K562 (cell line): ENCODE results near the gene PLA2G4D. TPM values are rescaled to one million over a fixed set of nuclear protein-coding genes. Genes with fewer than 3 reads are reported as not detected.

Experiments used
- CBX5 ChIP-seq: IDR thresholded peaks from 2 replicates; pipeline ENCODE4 v1.6.1; 2014; ENCODE audit warnings: low read depth, borderline replicate concordance
- DMBX1 ChIP-seq: fragments of 250-450 bp; sonication (Bioruptor Pico); IDR thresholded peaks from 2 replicates; pipeline ENCODE4 v1.8.0; 2022; ENCODE audit warnings: inconsistent platforms, mild to moderate bottlenecking, moderate library complexity, borderline replicate concordance
- MED1 ChIP-seq: sonication (generic); formaldehyde crosslinking; IDR thresholded peaks from 2 replicates; pipeline ENCODE4 v1.8.1; 2023; ENCODE audit warnings: missing genetic modification reagents, borderline replicate concordance
- SAFB ChIP-seq: fragments of 200-400 bp; formaldehyde crosslinking; IDR thresholded peaks from 2 replicates; pipeline ENCODE4 v1.6.1; 2017; ENCODE audit warnings: low read depth, low read length, borderline replicate concordance
- ZBTB40 ChIP-seq, 2 experiments: fragments of 450-650 bp in 1 of 2; sonication (generic) in 1 of 2; formaldehyde crosslinking in 1 of 2; IDR thresholded peaks; 2 replicates each; pipeline versions ENCODE4 v1.7.1 to v1.9.0; 2016 to 2022; ENCODE audit warnings: inconsistent platforms in 1 of 2, mild to moderate bottlenecking in 1 of 2, missing genetic modification reagents in 1 of 2
- ZC3H8 ChIP-seq: fragments of 450-650 bp; IDR thresholded peaks from 2 replicates; pipeline ENCODE4 v1.6.1; 2017
- polyA plus RNA-seq, 8 experiments: library from polyadenylated mRNA; depleted of rRNA in 4 of 8; stranded (reverse) in 5 of 8; unstranded in 3 of 8; fragments of >200 nt; fragmentation: Nextera tagmentation in 2 of 8; fragmentation: Illumina TruSeq in 1 of 8; extraction: Ambion mirVana in 2 of 8; extraction: Trizol in 1 of 8; gene quantifications; 2 replicates each; pipeline versions ENCODE4 v1.2.1 to v1.2.3, GENCODE V29; 2011 to 2014; ENCODE audit warnings: inconsistent platforms in 1 of 8, missing spikeins in 1 of 8
- total RNA-seq, 7 experiments: library from RNA; depleted of rRNA in 6 of 7; stranded (reverse); fragments of >200 nt in 6 of 7; fragmentation: Illumina TruSeq in 2 of 7; extraction: Trizol in 2 of 7; gene quantifications; 2 replicates each; pipeline versions ENCODE4 v1.2.1 to v1.2.3, GENCODE V29; 2011 to 2021; ENCODE audit warnings: low replicate concordance in 1 of 7

PLA2G4D gene
- total and polyA plus RNA-seq, 9 of the 15 experiments (the other 6 are each of a cell fraction or from before 2014, with no cell fraction given) = 0.04 TPM; not detected in 8

- no peak for TF ChIP-seq ZBTB40 (IDR thresholded peaks at IDR 0.05)
- no peak for TF ChIP-seq ZBTB40 (CRISPR knock-in tag; IDR thresholded peaks at IDR 0.05)
- no peak for TF ChIP-seq CBX5
- TF ChIP-seq SAFB = no peak
- no peak for TF ChIP-seq ZC3H8
- no peak for TF ChIP-seq MED1
- no peak for TF ChIP-seq DMBX1 (CRISPR knock-in tag)
Measured at GRCh38 chr15:42085236-42085605, 9.1 kb downstream of the PLA2G4D start (continued).
